ENCODE measurements around the gene SCML2. TPM values are rescaled to one million over a fixed set of nuclear protein-coding genes. Genes with fewer than 3 reads are reported as not detected.

Gene SCML2
- polyA plus RNA-seq (2013, experiment 1 of 2) = 17.1 TPM
- polyA plus RNA-seq (2013, experiment 2 of 2) = 18.2 TPM

GRCh38 chrX:18354369-18355223 is at the start of gene SCML2:
Gene SCML2 (minus strand): TSS chrX:18354688. CDS start chrX:18334071, 20,617 bp downstream.
- peak within 1 kb of the TSS; percentile 67 for H2BK15ac ChIP-seq (ENCODE audit: low read length)
- peak within 1 kb of the TSS; percentile 70 to 86 for H3K4me3 ChIP-seq (ENCODE audit: low read length in 2 of 2)
- peak; percentile 36 for DNase-seq (ENCODE audit: low spot score)
- H3K36me3 ChIP-seq (replicated peaks in 1 of 2; ENCODE audit: control insufficient read depth in 2 of 2, insufficient read depth in 2 of 2, low read length in 2 of 2) = no peaks in the 10 kb centered on the region
- no peak within 1 kb of the TSS for H2BK5ac ChIP-seq (ENCODE audit: low read length)
- no peak within 1 kb of the TSS for H3K4ac ChIP-seq (ENCODE audit: low read length)
- no peaks in the 10 kb centered on the region for H3K27me3 ChIP-seq (ENCODE audit: control insufficient read depth in 3 of 3, insufficient read depth in 3 of 3, low read depth in 1 of 3, low read length in 3 of 3)
- no peak within 1 kb of the TSS for H2AK5ac ChIP-seq (ENCODE audit: low read depth, low read length)
- whole genome bisulfite sequencing, 2 donors (ENCODE audit: extremely low coverage in 2 of 2, insufficient read length in 2 of 2, insufficient replicate concordance in 1 of 2) = no CpG with 5 or more reads among the region's 92 CpGs
- no peak within 1 kb of the TSS for H4K91ac ChIP-seq (ENCODE audit: low read depth, low read length, poor library complexity)
- no peak within 1 kb of the TSS for H3K14ac ChIP-seq (ENCODE audit: low read length)
- peak within 1 kb of the TSS; percentile 85 for H3K18ac ChIP-seq (ENCODE audit: low read length)
- H4K8ac ChIP-seq (ENCODE audit: low read depth, low read length) = no peak within 1 kb of the TSS
- H3K27ac ChIP-seq (replicated peaks; ENCODE audit: low read length) = peak within 1 kb of the TSS; percentile 66
- no peak within 1 kb of the TSS for H2BK12ac ChIP-seq (ENCODE audit: low read length)
- H2AFZ ChIP-seq (ENCODE audit: low read length) = peak within 1 kb of the TSS; percentile 92
- H2BK120ac ChIP-seq (ENCODE audit: low read depth, low read length) = no peak within 1 kb of the TSS
- H3K4me1 ChIP-seq (ENCODE audit: control insufficient read depth in 2 of 2, insufficient read depth in 1 of 2, low read depth in 1 of 2, low read length in 2 of 2) = peaks cover 0 to 2% of the 10 kb centered on the region in 2 donors
- H3K23ac ChIP-seq (ENCODE audit: low read depth, low read length, poor library complexity) = no peak within 1 kb of the TSS
- no peaks in the 10 kb centered on the region for H3K79me1 ChIP-seq (ENCODE audit: low read depth, low read length)
- H3K9ac ChIP-seq (ENCODE audit: low read depth, low read length, poor library complexity) = peak within 1 kb of the TSS; percentile 84
- H3K9me3 ChIP-seq (replicated peaks in 1 of 2; ENCODE audit: control insufficient read depth in 2 of 2, insufficient read depth in 1 of 2, low read depth in 1 of 2, low read length in 2 of 2) = no peaks in the 10 kb centered on the region
- H3K4me2 ChIP-seq (ENCODE audit: insufficient read depth, low read length, poor library complexity, severe bottlenecking) = peak within 1 kb of the TSS; percentile 54

- Histone ChIP-seq H3K23ac (ENCODE audit: low read depth, low read length, poor library complexity) (no peak overlapping the region), H3K4me3 (ENCODE audit: low read length in 2 of 2) (no peak overlapping the region), H3K36me3 (replicated peaks in 1 of 2; ENCODE audit: control insufficient read depth in 2 of 2, insufficient read depth in 2 of 2, low read length in 2 of 2) (no peaks in the 10 kb centered on the region), H2BK12ac (ENCODE audit: low read length) (no peak overlapping the region), H3K9ac (ENCODE audit: low read depth, low read length, poor library complexity) (no peak overlapping the region), H2BK120ac (ENCODE audit: low read depth, low read length) (no peak overlapping the region), H2AK5ac (ENCODE audit: low read depth, low read length) (no peak overlapping the region), H3K79me1 (ENCODE audit: low read depth, low read length) (no peaks in the 10 kb centered on the region), H3K27ac (replicated peaks; ENCODE audit: low read length) (no peak overlapping the region), H2BK15ac (ENCODE audit: low read length) (no peak overlapping the region), H3K18ac (ENCODE audit: low read length) (no peak overlapping the region), H4K91ac (ENCODE audit: low read depth, low read length, poor library complexity) (no peak overlapping the region), H2AFZ (ENCODE audit: low read length) (no peak overlapping the region), H3K4me1 (ENCODE audit: control insufficient read depth in 2 of 2, insufficient read depth in 1 of 2, low read depth in 1 of 2, low read length in 2 of 2) (no peaks in the 10 kb centered on the region), H2BK5ac (ENCODE audit: low read length) (no peak overlapping the region), H3K9me3 (replicated peaks in 1 of 2; ENCODE audit: control insufficient read depth in 2 of 2, insufficient read depth in 1 of 2, low read depth in 1 of 2, low read length in 2 of 2) (no peaks in the 10 kb centered on the region), H3K27me3 (ENCODE audit: control insufficient read depth in 3 of 3, insufficient read depth in 3 of 3, low read depth in 1 of 3, low read length in 3 of 3) (no peaks in the 10 kb centered on the region), H3K4ac (ENCODE audit: low read length) (no peak overlapping the region), H3K14ac (ENCODE audit: low read length) (no peak overlapping the region), H4K8ac (ENCODE audit: low read depth, low read length) (no peak overlapping the region), H3K4me2 (ENCODE audit: insufficient read depth, low read length, poor library complexity, severe bottlenecking) (no peak overlapping the region)
- WGBS, 2 donors (ENCODE audit: extremely low coverage in 2 of 2, insufficient read length in 2 of 2, insufficient replicate concordance in 1 of 2) = no CpG with 5 or more reads among the region's 4 CpGs
- DNase-seq (ENCODE audit: low spot score) = no peak
Observed at GRCh38 chrX:18401848-18402213, 47.3 kb upstream of the SCML2 start.

- DNase-seq (ENCODE audit: low spot score) = no peak
- Histone ChIP-seq H2BK120ac (ENCODE audit: low read depth, low read length) (no peak overlapping the region), H2BK5ac (ENCODE audit: low read length) (no peak overlapping the region), H3K23ac (ENCODE audit: low read depth, low read length, poor library complexity) (no peak overlapping the region), H3K14ac (ENCODE audit: low read length) (no peak overlapping the region), H3K36me3 (replicated peaks in 1 of 2; ENCODE audit: control insufficient read depth in 2 of 2, insufficient read depth in 2 of 2, low read length in 2 of 2) (no peaks in the 10 kb centered on the region), H3K9me3 (replicated peaks in 1 of 2; ENCODE audit: control insufficient read depth in 2 of 2, insufficient read depth in 1 of 2, low read depth in 1 of 2, low read length in 2 of 2) (no peaks in the 10 kb centered on the region), H3K4ac (ENCODE audit: low read length) (no peak overlapping the region), H2AK5ac (ENCODE audit: low read depth, low read length) (no peak overlapping the region), H3K27ac (replicated peaks; ENCODE audit: low read length) (no peak overlapping the region), H4K8ac (ENCODE audit: low read depth, low read length) (no peak overlapping the region), H3K18ac (ENCODE audit: low read length) (no peak overlapping the region), H3K4me1 (ENCODE audit: control insufficient read depth in 2 of 2, insufficient read depth in 1 of 2, low read depth in 1 of 2, low read length in 2 of 2) (peaks cover 0 to 1% of the 10 kb centered on the region in 2 donors), H3K79me1 (ENCODE audit: low read depth, low read length) (no peaks in the 10 kb centered on the region), H3K9ac (ENCODE audit: low read depth, low read length, poor library complexity) (no peak overlapping the region), H2BK15ac (ENCODE audit: low read length) (no peak overlapping the region), H3K27me3 (ENCODE audit: control insufficient read depth in 3 of 3, insufficient read depth in 3 of 3, low read depth in 1 of 3, low read length in 3 of 3) (no peaks in the 10 kb centered on the region), H3K4me3 (ENCODE audit: low read length in 2 of 2) (no peak overlapping the region), H2BK12ac (ENCODE audit: low read length) (no peak overlapping the region), H3K4me2 (ENCODE audit: insufficient read depth, low read length, poor library complexity, severe bottlenecking) (no peak overlapping the region), H4K91ac (ENCODE audit: low read depth, low read length, poor library complexity) (no peak overlapping the region), H2AFZ (ENCODE audit: low read length) (peak overlapping the region; percentile 58)
- WGBS, 2 donors (ENCODE audit: extremely low coverage in 2 of 2, insufficient read length in 2 of 2, insufficient replicate concordance in 1 of 2) = no CpG with 5 or more reads among the region's 11 CpGs
Observed at GRCh38 chrX:18394477-18394876, 40.0 kb upstream of the SCML2 start.

- Histone ChIP-seq H3K18ac (ENCODE audit: low read length) (no peak overlapping the region), H3K27ac (replicated peaks; ENCODE audit: low read length) (no peak overlapping the region), H2BK120ac (ENCODE audit: low read depth, low read length) (no peak overlapping the region), H2BK15ac (ENCODE audit: low read length) (no peak overlapping the region), H4K8ac (ENCODE audit: low read depth, low read length) (no peak overlapping the region), H3K4ac (ENCODE audit: low read length) (no peak overlapping the region), H2BK12ac (ENCODE audit: low read length) (no peak overlapping the region), H3K36me3 (replicated peaks in 1 of 2; ENCODE audit: control insufficient read depth in 2 of 2, insufficient read depth in 2 of 2, low read length in 2 of 2) (no peaks in the 10 kb centered on the region), H4K91ac (ENCODE audit: low read depth, low read length, poor library complexity) (no peak overlapping the region), H2AK5ac (ENCODE audit: low read depth, low read length) (no peak overlapping the region), H3K23ac (ENCODE audit: low read depth, low read length, poor library complexity) (no peak overlapping the region), H3K9ac (ENCODE audit: low read depth, low read length, poor library complexity) (no peak overlapping the region), H2AFZ (ENCODE audit: low read length) (no peak overlapping the region), H3K4me1 (ENCODE audit: control insufficient read depth in 2 of 2, insufficient read depth in 1 of 2, low read depth in 1 of 2, low read length in 2 of 2) (peaks cover 0 to 1% of the 10 kb centered on the region in 2 donors), H3K4me2 (ENCODE audit: insufficient read depth, low read length, poor library complexity, severe bottlenecking) (no peak overlapping the region), H3K27me3 (ENCODE audit: control insufficient read depth in 3 of 3, insufficient read depth in 3 of 3, low read depth in 1 of 3, low read length in 3 of 3) (no peaks in the 10 kb centered on the region), H3K4me3 (ENCODE audit: low read length in 2 of 2) (no peak overlapping the region), H3K14ac (ENCODE audit: low read length) (no peak overlapping the region), H3K9me3 (replicated peaks in 1 of 2; ENCODE audit: control insufficient read depth in 2 of 2, insufficient read depth in 1 of 2, low read depth in 1 of 2, low read length in 2 of 2) (no peaks in the 10 kb centered on the region), H2BK5ac (ENCODE audit: low read length) (no peak overlapping the region), H3K79me1 (ENCODE audit: low read depth, low read length) (no peaks in the 10 kb centered on the region)
- WGBS, 2 donors (ENCODE audit: extremely low coverage in 2 of 2, insufficient read length in 2 of 2, insufficient replicate concordance in 1 of 2) = no CpG with 5 or more reads among the region's 9 CpGs
- DNase-seq (ENCODE audit: low spot score) = peak; percentile 35
Observed at GRCh38 chrX:18390941-18391538, 36.6 kb upstream of the SCML2 start.
